Mammary epithelial cell (primary cell): ENCODE measurements around the gene LIPK.

Experiments used
- CTCF ChIP-seq, 2 donors: IDR thresholded peaks in 1 of 2; conservative IDR thresholded peaks in 1 of 2; 2 replicates each; pipeline ENCODE4 v1.5.1; 2011 to 2012; ENCODE audit warnings: inconsistent platforms in 2 of 2, low read length in 2 of 2, mild to moderate bottlenecking in 2 of 2, control low read depth in 1 of 2, low read depth in 1 of 2; ENCODE audit not compliant: insufficient read depth in 1 of 2; ENCODE audit errors: extremely low read depth in 1 of 2
- EZH2 ChIP-seq: IDR thresholded peaks from 2 replicates; pipeline ENCODE4 v1.6.1; 2012; ENCODE audit warnings: low read length, inconsistent platforms, borderline replicate concordance

- TF ChIP-seq CTCF (conservative IDR thresholded peaks at IDR 0.05 in 1 of 2, IDR thresholded peaks at IDR 0.05 in 1 of 2; ENCODE audit: extremely low read depth in 1 of 2, insufficient read depth in 1 of 2, low read depth in 1 of 2, low read length in 2 of 2), result no peak
- no peak for TF ChIP-seq EZH2
These were observed 9.5 kb downstream of the LIPK start for GRCh38 chr10:88715517-88715916.
